GM15510 (cell line): ENCODE measurements around the gene SLC30A1.
A peak's percentile ranks its signal among the peaks of the same experiment; 100 is the strongest.

ENCODE experiments used
- POLR2A ChIP-seq: IDR thresholded peaks from 3 replicates; pipeline ENCODE4 v1.6.1; 2011; ENCODE audit warnings: borderline replicate concordance; ENCODE audit not compliant: insufficient read length; ENCODE audit errors: extremely low read depth

The SLC30A1 gene, protein sequence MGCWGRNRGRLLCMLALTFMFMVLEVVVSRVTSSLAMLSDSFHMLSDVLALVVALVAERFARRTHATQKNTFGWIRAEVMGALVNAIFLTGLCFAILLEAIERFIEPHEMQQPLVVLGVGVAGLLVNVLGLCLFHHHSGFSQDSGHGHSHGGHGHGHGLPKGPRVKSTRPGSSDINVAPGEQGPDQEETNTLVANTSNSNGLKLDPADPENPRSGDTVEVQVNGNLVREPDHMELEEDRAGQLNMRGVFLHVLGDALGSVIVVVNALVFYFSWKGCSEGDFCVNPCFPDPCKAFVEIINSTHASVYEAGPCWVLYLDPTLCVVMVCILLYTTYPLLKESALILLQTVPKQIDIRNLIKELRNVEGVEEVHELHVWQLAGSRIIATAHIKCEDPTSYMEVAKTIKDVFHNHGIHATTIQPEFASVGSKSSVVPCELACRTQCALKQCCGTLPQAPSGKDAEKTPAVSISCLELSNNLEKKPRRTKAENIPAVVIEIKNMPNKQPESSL

DNA sequence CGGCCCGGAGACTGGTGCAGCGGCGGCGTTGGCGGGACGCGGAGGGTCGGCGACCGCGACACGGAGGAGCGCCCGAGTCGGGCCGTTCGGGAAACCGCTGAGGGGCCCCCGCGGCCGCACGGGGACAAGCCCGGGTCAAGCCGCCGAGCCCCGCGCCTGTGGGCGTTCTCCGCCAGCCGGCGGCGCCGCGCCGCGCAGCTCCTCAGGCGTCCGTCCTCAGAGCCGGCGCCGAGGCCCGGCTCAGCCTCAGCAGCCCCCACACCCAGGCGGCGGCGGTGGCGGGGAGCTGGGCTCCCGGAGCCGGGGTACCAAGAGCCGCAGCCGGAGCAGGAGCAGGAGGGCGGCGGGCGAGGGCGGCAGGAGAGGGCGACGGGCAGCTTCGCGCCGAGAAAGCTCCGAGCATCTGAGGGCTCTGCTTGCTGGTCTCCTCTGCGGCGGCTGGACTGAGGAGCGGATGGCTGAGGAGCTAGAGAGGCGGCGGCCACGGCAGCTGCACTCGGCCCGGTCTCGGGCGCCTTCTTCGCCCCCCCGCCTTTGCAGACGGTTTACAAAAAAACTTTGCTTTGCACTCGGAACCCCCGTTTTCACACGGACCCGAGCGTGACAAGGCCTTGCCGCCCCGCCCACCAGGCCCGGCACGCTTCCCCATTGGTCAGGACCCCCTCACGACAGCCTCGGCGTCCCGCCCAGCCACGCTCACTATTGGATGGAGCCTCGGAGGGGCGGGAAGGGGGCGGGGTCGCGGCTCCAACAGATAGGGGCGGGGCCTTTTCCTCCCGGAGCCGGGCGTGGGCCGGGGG is at the start of gene SLC30A1:
SLC30A1 (minus strand) TSS at position 522 of the 800 bp plus-strand sequence. CDS start 549 bp downstream, outside the sequence.
- TF ChIP-seq POLR2A: peak; percentile 84

DNA sequence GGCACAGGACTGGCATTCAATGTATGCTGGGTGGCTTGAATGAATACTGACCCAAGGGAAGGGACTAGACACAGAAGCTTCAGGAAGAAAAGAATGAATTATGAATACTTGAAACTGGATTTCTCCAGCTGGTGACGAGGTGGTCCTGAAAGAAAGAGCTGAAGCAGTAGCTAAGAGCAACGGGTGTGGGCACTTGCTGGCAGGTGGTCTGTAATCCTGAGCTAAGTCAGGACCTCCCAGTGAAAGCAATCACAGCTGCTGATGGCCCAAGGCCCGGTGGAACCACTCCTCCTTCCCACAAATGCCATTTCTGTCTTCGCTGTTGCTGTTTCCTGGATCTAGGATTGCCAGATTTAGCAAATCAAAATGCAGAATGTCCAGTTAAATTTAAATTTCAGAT is 49.5 kb upstream of the SLC30A1 start:
- TF ChIP-seq POLR2A: no peak

DNA sequence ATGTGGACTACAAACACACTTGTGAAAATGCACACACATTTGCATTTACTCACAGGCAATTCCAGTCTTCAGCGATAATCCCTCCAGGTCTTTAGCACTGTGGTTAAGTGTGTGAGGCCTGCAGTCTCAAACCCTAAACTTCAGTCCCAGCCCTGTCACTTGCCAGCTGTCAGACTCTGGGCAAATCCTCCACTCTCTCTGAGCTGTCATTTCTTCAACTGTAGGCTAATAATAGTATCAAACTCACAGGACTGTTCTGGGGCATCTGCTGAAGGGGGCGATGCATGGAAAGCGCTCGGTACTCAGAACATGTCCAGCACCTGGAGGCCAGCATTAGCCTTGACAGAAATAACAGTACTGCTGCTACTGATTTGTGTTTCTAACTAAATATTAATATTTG is 48.3 kb upstream of the SLC30A1 start:
- TF ChIP-seq POLR2A: no peak

DNA sequence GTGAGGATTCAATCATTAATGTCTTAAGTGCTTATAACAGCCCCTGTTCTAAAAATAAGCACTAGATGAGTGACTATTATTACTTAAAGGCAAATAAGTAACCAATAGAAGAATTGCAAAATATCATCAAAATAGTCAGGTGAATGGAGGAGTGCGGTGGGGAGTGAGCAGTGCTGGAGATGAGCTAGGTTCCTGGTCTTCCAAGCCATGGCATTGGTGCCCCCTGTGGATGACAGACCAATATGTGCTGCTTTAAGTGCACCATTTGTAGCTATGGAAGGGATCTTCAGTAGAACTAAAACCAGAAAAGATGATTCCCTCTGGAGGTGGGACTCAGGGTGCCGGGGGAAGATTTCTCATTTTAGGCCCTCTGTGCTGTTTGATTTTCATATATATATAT is 46.1 kb upstream of the SLC30A1 start:
- TF ChIP-seq POLR2A: no peak

DNA sequence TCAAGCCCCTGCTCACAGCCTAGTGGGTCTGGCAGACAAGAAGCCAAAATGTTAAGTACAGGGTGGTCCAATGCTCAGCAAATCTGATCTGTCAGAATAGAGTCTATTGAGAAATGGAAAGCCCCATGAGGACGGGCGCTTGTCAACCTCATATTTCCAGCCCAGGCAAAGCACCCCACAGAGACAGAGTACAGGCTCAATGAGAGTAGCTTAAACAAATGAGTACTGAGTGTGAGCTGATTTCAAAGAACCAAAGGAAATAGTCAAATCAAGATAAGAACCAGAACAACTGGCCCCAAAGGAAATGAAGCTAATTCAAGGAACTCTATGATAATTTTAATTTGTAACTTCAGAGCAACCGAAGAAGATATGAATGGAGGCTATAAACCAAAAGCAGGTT is 44.6 kb upstream of the SLC30A1 start:
- no peak for TF ChIP-seq POLR2A

DNA sequence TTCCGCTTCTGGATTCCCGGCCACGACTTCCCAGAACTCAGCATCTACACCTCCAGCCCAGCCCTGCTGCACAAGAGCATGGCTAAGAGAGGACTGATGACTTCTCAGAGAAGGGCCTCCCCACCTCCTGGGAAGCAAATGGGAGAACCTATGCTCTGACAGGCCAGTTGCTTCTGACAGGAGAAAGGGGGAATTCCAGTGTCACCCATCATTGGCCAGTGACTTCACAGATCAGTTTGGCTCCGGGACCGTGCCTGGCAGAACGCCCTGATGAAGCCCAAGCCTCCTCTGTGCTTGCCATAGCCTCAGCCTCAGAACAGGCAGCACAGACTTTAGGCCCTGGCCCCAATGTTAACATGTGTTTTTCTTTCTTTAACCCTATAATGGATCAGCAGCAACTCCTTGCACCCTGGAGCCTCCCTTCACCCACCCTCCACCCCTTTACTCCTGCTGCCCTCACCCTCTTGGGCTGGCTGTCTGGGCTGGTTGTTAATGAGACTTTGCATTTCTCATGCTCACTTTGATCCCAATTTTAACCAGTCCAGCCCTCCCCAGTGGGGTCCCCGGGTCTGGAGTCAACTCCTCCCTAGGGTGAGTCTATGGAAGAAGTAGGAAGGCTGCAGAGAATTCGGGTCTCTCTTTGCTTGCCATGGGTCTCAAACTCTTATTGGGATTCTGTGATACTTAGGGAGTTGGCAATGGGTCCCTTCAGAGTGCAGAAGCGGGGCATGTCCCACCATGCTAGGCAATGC is 42.7 kb upstream of the SLC30A1 start:
- TF ChIP-seq POLR2A: no peak

DNA sequence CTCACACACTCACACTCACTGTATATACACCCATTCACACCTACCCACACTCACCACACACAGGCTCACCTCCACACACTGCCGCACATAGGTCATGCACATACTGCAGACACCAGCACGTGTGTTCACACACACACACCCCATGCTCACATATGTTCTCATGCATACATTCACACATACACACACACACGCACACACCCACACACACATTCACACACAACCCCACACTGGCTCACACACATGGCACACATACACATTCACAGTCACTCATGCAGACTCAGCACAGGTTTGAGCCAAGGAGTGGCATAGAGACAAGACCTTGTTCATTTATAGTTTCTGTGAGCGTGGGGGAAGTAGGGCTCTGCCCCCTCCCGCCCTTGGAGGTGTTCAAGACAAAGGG is 41.1 kb upstream of the SLC30A1 start:
- TF ChIP-seq POLR2A: no peak

DNA sequence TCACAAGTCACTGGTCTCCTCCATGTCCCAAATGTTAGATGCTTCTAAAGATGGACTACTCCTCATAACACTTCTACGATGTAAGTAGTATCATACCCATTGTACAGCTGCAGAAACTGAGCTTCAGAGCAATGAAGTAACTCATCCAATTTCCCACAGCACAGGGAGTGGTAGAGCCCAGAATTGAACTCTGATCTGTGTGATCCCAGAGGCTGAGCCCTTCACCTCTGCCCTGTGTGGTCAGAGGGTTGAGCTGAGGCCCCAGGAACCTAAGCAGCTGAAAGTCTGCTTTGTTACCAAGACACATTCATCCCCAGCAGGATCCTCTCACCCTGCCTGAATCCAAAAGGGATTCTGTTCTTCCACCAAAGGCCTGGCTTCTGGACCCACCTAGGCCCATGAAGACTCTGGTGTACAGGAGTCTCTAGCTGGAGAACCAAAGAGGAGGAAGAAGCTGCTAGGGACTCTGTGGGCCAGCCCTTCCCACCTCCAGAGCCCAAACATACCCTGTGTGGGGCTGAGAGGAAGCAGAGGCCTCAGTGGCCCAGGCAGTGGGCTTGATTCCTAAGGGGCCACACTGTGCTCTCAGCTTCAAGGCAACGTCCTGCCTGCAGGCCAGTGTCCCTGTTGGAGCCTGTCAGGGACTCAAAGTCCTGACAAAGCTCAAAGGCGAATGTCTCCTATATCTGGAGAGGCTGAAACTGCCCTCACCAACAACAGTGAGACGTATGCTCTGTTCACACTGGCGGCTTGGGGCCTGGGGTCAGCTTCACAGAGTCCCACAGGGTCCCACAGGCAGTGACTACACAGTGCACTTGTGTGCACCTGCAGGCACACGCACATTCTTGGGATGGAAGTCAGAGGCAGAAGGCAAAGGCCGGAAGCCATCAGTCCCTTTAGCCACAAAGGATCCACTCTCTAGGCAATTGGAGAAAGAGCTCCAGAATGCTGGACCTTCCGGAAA is 40.4 kb upstream of the SLC30A1 start:
- TF ChIP-seq POLR2A: no peak

DNA sequence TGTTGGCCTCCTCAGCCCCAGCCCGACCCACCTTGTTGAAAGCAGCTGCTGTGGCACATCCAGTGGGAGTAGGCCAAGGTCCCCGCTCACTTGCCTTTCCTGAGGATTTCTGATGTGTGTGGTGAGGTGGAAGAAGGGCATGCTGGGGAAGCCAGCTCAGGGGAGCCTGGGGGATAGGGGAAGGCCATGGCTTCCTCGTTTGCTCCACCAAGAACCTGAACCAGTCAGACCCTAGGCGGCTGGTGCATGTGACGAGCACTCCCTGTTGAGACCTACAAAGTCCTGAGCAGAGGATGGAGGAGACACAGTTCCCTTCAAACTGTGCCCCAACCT is 38.0 kb upstream of the SLC30A1 start:
- TF ChIP-seq POLR2A: no peak

DNA sequence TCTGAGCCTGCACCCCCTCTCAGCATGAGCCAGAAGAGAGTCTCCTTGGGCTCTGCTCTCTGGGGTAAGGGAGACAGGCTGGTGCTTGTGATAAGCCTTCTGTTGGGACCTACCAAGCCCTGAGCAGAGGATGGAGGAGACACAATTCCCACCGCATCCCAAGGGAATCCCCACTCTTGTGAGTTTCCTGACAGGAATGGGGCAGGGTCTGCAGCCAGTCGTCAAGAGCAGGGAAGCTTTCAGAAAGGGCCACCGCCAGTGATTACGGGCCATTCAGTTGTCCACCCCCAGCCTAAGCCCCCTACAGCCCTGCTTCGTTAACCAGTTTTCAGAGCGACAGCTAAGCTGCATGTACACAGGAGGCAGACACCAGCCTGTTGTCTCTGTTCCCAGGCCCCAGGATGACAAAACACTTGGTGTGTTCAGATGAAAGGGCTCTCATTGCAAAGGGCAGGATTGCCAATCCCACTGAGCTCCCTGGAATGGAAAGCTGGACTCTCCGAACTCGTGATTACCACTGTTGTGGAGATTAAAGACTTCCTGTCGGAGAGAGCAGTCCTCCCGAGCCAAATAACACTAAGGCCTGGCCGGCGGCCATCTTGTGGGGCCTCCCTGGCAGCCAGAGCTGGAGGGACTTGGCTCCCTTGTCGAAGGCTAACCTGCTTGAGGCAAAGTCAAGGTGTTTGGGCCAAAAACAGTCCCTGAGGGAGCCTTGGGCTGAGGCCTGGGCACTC is 37.4 kb upstream of the SLC30A1 start:
- TF ChIP-seq POLR2A: no peak

DNA sequence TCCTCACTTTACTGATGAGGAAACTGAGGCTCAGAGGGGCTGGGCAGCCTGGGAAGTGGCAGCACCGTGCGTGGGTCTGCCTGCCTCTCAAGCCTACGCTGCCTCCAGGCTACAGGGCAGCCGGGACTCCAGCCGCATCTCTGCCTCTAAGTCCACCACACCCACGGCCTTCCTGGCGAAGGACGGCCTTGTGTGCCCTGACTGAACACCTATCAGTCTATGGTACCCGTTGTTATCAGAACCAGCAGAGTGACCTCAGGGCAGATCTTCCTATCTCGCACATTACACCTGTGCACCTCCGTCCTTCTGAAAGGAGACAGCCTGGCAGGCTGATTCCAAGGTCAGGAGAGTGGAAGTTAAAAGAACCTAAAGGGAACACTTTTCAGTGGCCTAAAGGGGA is 35.7 kb upstream of the SLC30A1 start:
- no peak for TF ChIP-seq POLR2A

DNA sequence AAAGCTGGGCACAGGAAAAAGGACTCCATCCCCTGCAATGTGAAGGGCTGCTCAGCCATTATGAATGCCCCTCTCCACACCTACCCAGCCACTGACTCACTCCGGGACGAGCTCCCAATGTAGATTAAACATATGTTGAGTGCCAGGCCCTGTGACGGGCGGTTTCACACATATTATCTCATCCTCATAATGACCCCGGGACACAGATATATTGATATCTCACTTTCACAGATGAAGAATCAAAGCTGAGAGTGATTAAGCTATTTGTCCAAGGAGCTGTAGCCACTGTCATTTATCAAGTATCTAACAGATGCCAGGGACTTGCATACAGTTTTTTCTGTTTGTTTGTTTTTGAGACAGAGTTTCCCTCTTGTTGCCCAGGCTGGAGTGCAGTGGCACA is 35.0 kb upstream of the SLC30A1 start:
- no peak for TF ChIP-seq POLR2A
